Keratinocyte (primary cell): ENCODE measurements around the gene CCDC192.

ENCODE experiments used
- CTCF ChIP-seq, 3 experiments: IDR thresholded peaks in 1 of 3; conservative IDR thresholded peaks in 1 of 3; optimal IDR thresholded peaks in 1 of 3; 2 replicates in 2 of 3; 3 replicates in 1 of 3; pipeline versions ENCODE3 to v1.5.1; 2011; ENCODE audit warnings: low read length in 3 of 3, mild to moderate bottlenecking in 3 of 3, moderate library complexity in 2 of 3, control low read depth in 1 of 3, inconsistent platforms in 1 of 3; ENCODE audit not compliant: insufficient read depth in 2 of 3; ENCODE audit errors: extremely low read depth in 1 of 3
- EZH2 ChIP-seq: IDR thresholded peaks from one replicate; pipeline ENCODE4 v1.6.1; 2012; ENCODE audit warnings: inconsistent platforms, mild to moderate bottlenecking, low read length, moderate library complexity

GRCh38 chr5:127791439-127791838 lies 88.2 kb downstream of the CCDC192 start:
- no peak for TF ChIP-seq CTCF (optimal IDR thresholded peaks at IDR 0.05 in 1 of 3, IDR thresholded peaks at IDR 0.05 in 1 of 3, conservative IDR thresholded peaks at IDR 0.05 in 1 of 3; ENCODE audit: extremely low read depth in 1 of 3, insufficient read depth in 2 of 3, low read length in 3 of 3)
- TF ChIP-seq EZH2 = no peak
